HG03159 (cell line): Measurements from ENCODE around the gene CDCA4.

Experiments used
- ATAC-seq: cut with Tn5 transposase; IDR thresholded peaks from one replicate; pipeline ENCODE4 v1.9.1; 2021; ENCODE audit warnings: mild to moderate bottlenecking, moderate library complexity; ENCODE audit not compliant: unreplicated experiment

The CDCA4 gene

GRCh38 chr14:104965561-104966231, 55.2 kb downstream of the CDCA4 start:
- no peak for ATAC-seq

DNA sequence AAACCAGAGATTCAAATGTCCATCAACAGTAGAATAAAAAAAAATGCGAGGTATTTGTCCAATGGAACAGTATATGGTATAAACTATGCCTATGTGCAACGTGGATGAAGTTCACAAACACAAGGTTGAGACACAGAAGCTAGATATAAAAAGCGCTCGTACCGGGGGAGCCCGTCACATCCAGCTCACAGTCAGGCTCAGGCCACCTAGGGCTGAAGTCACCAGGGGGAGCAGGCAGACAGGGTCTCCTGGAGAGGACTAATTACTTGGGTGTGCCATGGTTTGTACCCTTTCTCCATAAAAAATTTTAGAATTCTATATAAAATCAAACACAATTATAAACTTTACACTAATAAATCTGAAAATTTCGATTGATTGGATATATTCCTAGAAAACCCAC, 56.3 kb downstream of the CDCA4 start:
- no peak for ATAC-seq
